HL-60 (cell line): ENCODE data around the gene TRIM62.

Experiments used
- DNase-seq, 2 experiments: peaks; one replicate each; pipeline ENCODE4 v3.0.0-alpha.2; 2010 to 2020; ENCODE audit warnings: low read depth in 1 of 2, low spot score in 1 of 2
- H3K27ac ChIP-seq: fragments of 250-450 bp; sonication (Bioruptor Pico); replicated peaks from 2 replicates; pipeline ENCODE4 v1.5.1; 2020; ENCODE audit warnings: mild to moderate bottlenecking, moderate library complexity
- H3K27me3 ChIP-seq: fragments of 250-450 bp; sonication (Bioruptor Pico); 2 replicates; pipeline ENCODE4 v1.5.1; 2021; ENCODE audit warnings: mild to moderate bottlenecking, moderate library complexity; ENCODE audit not compliant: insufficient read depth, poor library complexity, severe bottlenecking
- H3K4me3 ChIP-seq: replicated peaks from 2 replicates; pipeline ENCODE4 v1.5.1; 2011; ENCODE audit warnings: mild to moderate bottlenecking, control low read depth, low read length; ENCODE audit not compliant: insufficient read depth
- CTCF ChIP-seq: IDR thresholded peaks from one replicate; pipeline ENCODE4 v1.5.1; 2011; ENCODE audit warnings: low read length, control low read depth, inconsistent platforms; ENCODE audit not compliant: insufficient read depth
- GABPA ChIP-seq: IDR thresholded peaks from 2 replicates; pipeline ENCODE4 v1.6.1; 2012; ENCODE audit warnings: low read depth
- POLR2AphosphoS5 ChIP-seq: IDR thresholded peaks from 2 replicates; pipeline ENCODE4 v1.6.1; 2012; ENCODE audit warnings: low read depth
- SPI1 ChIP-seq: IDR thresholded peaks from 2 replicates; pipeline ENCODE4 v1.6.1; 2012; ENCODE audit warnings: low read depth, mild to moderate bottlenecking, borderline replicate concordance
- TF ChIP-seq, protein P1 (sequence below): IDR thresholded peaks from 2 replicates; pipeline ENCODE4 v1.6.1; 2012; ENCODE audit warnings: low read depth; ENCODE audit not compliant: insufficient replicate concordance

The TRIM62 gene

GRCh38 chr1:33220676-33221384 lies 39.0 kb upstream of the TRIM62 start:
- H3K27ac ChIP-seq = no peak overlapping the region
- no peak for DNase-seq
- H3K4me3 ChIP-seq = no peak overlapping the region
- TF ChIP-seq, protein P1, sequence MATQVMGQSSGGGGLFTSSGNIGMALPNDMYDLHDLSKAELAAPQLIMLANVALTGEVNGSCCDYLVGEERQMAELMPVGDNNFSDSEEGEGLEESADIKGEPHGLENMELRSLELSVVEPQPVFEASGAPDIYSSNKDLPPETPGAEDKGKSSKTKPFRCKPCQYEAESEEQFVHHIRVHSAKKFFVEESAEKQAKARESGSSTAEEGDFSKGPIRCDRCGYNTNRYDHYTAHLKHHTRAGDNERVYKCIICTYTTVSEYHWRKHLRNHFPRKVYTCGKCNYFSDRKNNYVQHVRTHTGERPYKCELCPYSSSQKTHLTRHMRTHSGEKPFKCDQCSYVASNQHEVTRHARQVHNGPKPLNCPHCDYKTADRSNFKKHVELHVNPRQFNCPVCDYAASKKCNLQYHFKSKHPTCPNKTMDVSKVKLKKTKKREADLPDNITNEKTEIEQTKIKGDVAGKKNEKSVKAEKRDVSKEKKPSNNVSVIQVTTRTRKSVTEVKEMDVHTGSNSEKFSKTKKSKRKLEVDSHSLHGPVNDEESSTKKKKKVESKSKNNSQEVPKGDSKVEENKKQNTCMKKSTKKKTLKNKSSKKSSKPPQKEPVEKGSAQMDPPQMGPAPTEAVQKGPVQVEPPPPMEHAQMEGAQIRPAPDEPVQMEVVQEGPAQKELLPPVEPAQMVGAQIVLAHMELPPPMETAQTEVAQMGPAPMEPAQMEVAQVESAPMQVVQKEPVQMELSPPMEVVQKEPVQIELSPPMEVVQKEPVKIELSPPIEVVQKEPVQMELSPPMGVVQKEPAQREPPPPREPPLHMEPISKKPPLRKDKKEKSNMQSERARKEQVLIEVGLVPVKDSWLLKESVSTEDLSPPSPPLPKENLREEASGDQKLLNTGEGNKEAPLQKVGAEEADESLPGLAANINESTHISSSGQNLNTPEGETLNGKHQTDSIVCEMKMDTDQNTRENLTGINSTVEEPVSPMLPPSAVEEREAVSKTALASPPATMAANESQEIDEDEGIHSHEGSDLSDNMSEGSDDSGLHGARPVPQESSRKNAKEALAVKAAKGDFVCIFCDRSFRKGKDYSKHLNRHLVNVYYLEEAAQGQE = no peak
- TF ChIP-seq GABPA = no peak
- TF ChIP-seq SPI1 = no peak
- TF ChIP-seq POLR2AphosphoS5 = no peak
- no peak for TF ChIP-seq CTCF
- no peaks in the 10 kb centered on the region for H3K27me3 ChIP-seq

- DNase-seq = no peak
- H3K4me3 ChIP-seq = no peak overlapping the region
- TF ChIP-seq POLR2AphosphoS5 = no peak
- TF ChIP-seq SPI1 = no peak
- TF ChIP-seq GABPA = no peak
- TF ChIP-seq, protein P1 = no peak
- no peak for TF ChIP-seq CTCF
Measured at GRCh38 chr1:33219886-33220661, 38.2 kb upstream of the TRIM62 start.

GRCh38 chr1:33211972-33212371 lies 30.1 kb upstream of the TRIM62 start:
- no peak for DNase-seq
- TF ChIP-seq, protein P1 = no peak
- no peak overlapping the region for H3K4me3 ChIP-seq
- no peak overlapping the region for H3K27ac ChIP-seq
- H3K27me3 ChIP-seq = peaks cover 11% of the 10 kb centered on the region

More at GRCh38 chr1:33219886-33220661, 38.2 kb upstream of the TRIM62 start:
- Histone ChIP-seq H3K27me3 (no peaks in the 10 kb centered on the region), H3K27ac (no peak overlapping the region)
